Neural progenitor cell (in vitro differentiated cells): ENCODE results near the gene SLC6A4. TPM values are rescaled to one million over a fixed set of nuclear protein-coding genes. Genes with fewer than 3 reads are reported as not detected.
"Not testable (repeated sequence)": the region's sequence is repeated elsewhere in the genome, so short reads cannot be mapped to it uniquely, and the experiment has no call there.

Experiments used
- DNase-seq: peaks from one replicate; pipeline ENCODE4 v3.0.0-alpha.2; 2016; ENCODE audit warnings: low spot score
- H2AFZ ChIP-seq: fragments of 200-600 bp; sonication (generic); replicated peaks from 2 replicates; pipeline ENCODE4 v1.6.1; 2016; ENCODE audit warnings: antibody characterized with exemption
- H3F3A ChIP-seq: fragments of 200-600 bp; sonication (generic); 2 replicates; pipeline ENCODE4 v1.6.1; 2016; ENCODE audit warnings: antibody characterized with exemption, low read depth
- H3K27ac ChIP-seq: fragments of 200-600 bp; sonication (generic); 2 replicates; pipeline ENCODE4 v1.5.1; 2016; ENCODE audit warnings: mild to moderate bottlenecking
- H3K27me3 ChIP-seq: fragments of 200-600 bp; sonication (generic); 2 replicates; pipeline ENCODE4 v1.6.1; 2016; ENCODE audit warnings: mild to moderate bottlenecking, moderate library complexity
- H3K36me3 ChIP-seq: fragments of 200-600 bp; sonication (generic); 2 replicates; pipeline ENCODE4 v1.5.1; 2016
- H3K4me1 ChIP-seq: fragments of 200-600 bp; sonication (generic); 2 replicates; pipeline ENCODE4 v1.6.1; 2016; ENCODE audit warnings: mixed run types
- H3K4me2 ChIP-seq: fragments of 200-600 bp; sonication (generic); 2 replicates; pipeline ENCODE4 v1.6.1; 2016
- H3K4me3 ChIP-seq: fragments of 200-600 bp; sonication (generic); 2 replicates; pipeline ENCODE4 v1.5.1; 2016
- H3K79me2 ChIP-seq: fragments of 200-600 bp; sonication (generic); 2 replicates; pipeline ENCODE4 v1.6.1; 2016; ENCODE audit warnings: low read depth
- H3K9ac ChIP-seq: fragments of 200-600 bp; sonication (generic); 2 replicates; pipeline ENCODE4 v1.6.1; 2016
- H3K9me3 ChIP-seq: fragments of 200-600 bp; sonication (generic); 2 replicates; pipeline ENCODE4 v1.5.1; 2016; ENCODE audit warnings: low read depth
- H4K20me1 ChIP-seq: fragments of 200-600 bp; sonication (generic); 2 replicates; pipeline ENCODE4 v1.6.1; 2016; ENCODE audit warnings: low read depth
- H3K27ac Mint-ChIP-seq: 3 replicates; pipeline ENCODE4 v1.8.0; 2021; ENCODE audit warnings: mixed read lengths
- H3K27me3 Mint-ChIP-seq: 2 replicates; pipeline ENCODE4 v1.8.0; 2022; ENCODE audit warnings: low read depth, mild to moderate bottlenecking, inconsistent platforms, moderate library complexity, mixed read lengths; ENCODE audit not compliant: insufficient read depth
- H3K36me3 Mint-ChIP-seq: 3 replicates; pipeline ENCODE4 v1.8.0; 2021; ENCODE audit warnings: mixed read lengths
- H3K4me1 Mint-ChIP-seq: 3 replicates; pipeline ENCODE4 v1.8.0; 2021; ENCODE audit warnings: mixed read lengths
- H3K4me3 Mint-ChIP-seq: 3 replicates; pipeline ENCODE4 v1.8.0; 2021; ENCODE audit warnings: mild to moderate bottlenecking, moderate library complexity, mixed read lengths
- H3K9me3 Mint-ChIP-seq: 3 replicates; pipeline ENCODE4 v1.8.0; 2020; ENCODE audit warnings: mixed read lengths
- CTCF ChIP-seq: fragments of 200-600 bp; sonication (generic); IDR thresholded peaks from 2 replicates; pipeline ENCODE4 v1.5.1; 2017; ENCODE audit warnings: antibody characterized with exemption, mild to moderate bottlenecking
- EZH2 ChIP-seq: fragments of 200-600 bp; sonication (generic); IDR thresholded peaks from 2 replicates; pipeline ENCODE4 v1.6.1; 2017; ENCODE audit warnings: antibody characterized with exemption, mild to moderate bottlenecking, moderate library complexity
- EZH2phosphoT487 ChIP-seq: fragments of 200-600 bp; sonication (generic); IDR thresholded peaks from 2 replicates; pipeline ENCODE4 v1.6.1; 2017; ENCODE audit warnings: antibody characterized with exemption
- small RNA-seq: library from RNA; depleted of rRNA; stranded (forward); fragments of <200 nt; gene quantifications from one replicate; pipeline ENCODE3, GENCODE V24; 2015
- total RNA-seq: library from RNA; depleted of rRNA; stranded (reverse); fragments of >200 nt; gene quantifications from 2 replicates; pipeline ENCODE4 v1.2.3, GENCODE V29; 2015; ENCODE audit warnings: low replicate concordance

SLC6A4 gene
- total RNA-seq, 1 donor from 2014 or later, result not detected

DNA sequence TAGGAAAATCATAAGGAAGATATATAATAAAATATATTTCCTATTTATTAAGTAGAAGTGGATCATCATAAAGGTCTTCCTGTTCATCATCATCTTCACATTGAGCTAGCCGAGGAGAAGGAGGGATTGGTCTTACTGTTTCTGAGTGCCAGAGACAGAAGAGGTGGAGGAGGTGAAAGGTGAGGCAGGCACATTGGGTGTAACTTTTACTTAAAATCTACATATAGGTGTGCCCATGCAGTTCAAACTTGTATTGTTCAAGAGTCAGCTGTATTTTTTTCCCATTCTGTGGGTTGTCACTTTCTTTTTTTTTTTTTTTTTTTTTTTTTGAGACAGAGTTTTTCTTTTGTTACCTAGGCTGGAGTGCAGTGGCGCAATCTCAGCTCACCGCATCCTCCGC, 84.0 kb downstream of the SLC6A4 start:
- DNase-seq, result no peak
- Histone ChIP-seq H2AFZ (no peak overlapping the region), H3K27me3 (no peaks in the 10 kb centered on the region), H3K9me3 (no peaks in the 10 kb centered on the region), H4K20me1 (peaks cover 18% of the 10 kb centered on the region), H3F3A (no peaks in the 10 kb centered on the region), H3K9ac (no peak overlapping the region), H3K27ac (no peak overlapping the region), H3K4me2 (no peak overlapping the region), H3K79me2 (peaks cover 85% of the 10 kb centered on the region), H3K36me3 (no peaks in the 10 kb centered on the region), H3K4me1 (no peaks in the 10 kb centered on the region), H3K4me3 (no peak overlapping the region)
- Mint-ChIP-seq H3K9me3 (no peaks in the 10 kb centered on the region), H3K4me3 (no peak overlapping the region), H3K27ac (no peak overlapping the region), H3K36me3 (peaks cover 21% of the 10 kb centered on the region), H3K27me3 (no peaks in the 10 kb centered on the region), H3K4me1 (no peaks in the 10 kb centered on the region)
- no peak for TF ChIP-seq CTCF
- no peak for TF ChIP-seq EZH2phosphoT487
- TF ChIP-seq EZH2, result no peak

DNA sequence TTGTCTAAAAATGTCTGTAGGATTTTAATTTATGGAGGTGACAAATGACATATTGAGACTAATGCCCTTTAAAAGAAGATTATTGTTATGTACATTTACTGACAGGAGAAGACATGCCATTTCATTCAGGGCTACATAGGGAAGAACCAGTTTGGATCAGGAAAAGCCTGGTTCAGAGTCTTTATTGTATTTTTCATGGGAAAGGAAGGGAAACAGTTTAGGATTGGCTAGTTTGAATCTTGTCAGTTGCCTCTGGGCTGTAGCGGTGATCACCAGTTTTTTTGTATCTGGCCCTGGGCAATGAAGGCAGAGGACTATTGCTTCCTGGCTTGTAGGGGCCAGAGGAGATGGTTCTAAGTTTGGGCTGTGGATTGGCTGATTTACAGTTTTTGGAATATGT, 87.1 kb downstream of the SLC6A4 start:
- no peaks in the 10 kb centered on the region for H3K4me1 ChIP-seq
- peaks cover 82% of the 10 kb centered on the region for H3K79me2 ChIP-seq
- no peaks in the 10 kb centered on the region for H3K36me3 ChIP-seq
- H4K20me1 ChIP-seq, result peaks cover 13% of the 10 kb centered on the region
- no peak overlapping the region for H3K4me3 ChIP-seq
- DNase-seq, result no peak
- H3K27me3 ChIP-seq, result no peaks in the 10 kb centered on the region
- H3K9me3 ChIP-seq, result no peaks in the 10 kb centered on the region
- H3K9ac ChIP-seq, result no peak overlapping the region
- H3K27ac ChIP-seq, result no peak overlapping the region
- no peak for TF ChIP-seq CTCF
- no peak for TF ChIP-seq EZH2
- no peak for TF ChIP-seq EZH2phosphoT487
- no peaks in the 10 kb centered on the region for H3K4me1 Mint-ChIP-seq
- no peak overlapping the region for H2AFZ ChIP-seq
- no peaks in the 10 kb centered on the region for H3K27me3 Mint-ChIP-seq
- H3K36me3 Mint-ChIP-seq, result peaks cover 23% of the 10 kb centered on the region
- no peak overlapping the region for H3K4me3 Mint-ChIP-seq
- H3K9me3 Mint-ChIP-seq, result no peaks in the 10 kb centered on the region
- H3K27ac Mint-ChIP-seq, result no peak overlapping the region
- no peak overlapping the region for H3K4me2 ChIP-seq
- H3F3A ChIP-seq, result no peaks in the 10 kb centered on the region

- H3K4me3 Mint-ChIP-seq, H3K9ac ChIP-seq, H3F3A ChIP-seq, H3K27ac Mint-ChIP-seq, H3K36me3 ChIP-seq, H3K4me3 ChIP-seq, H3K4me1 Mint-ChIP-seq, H3K4me2 ChIP-seq, H3K27ac ChIP-seq, H3K27me3 Mint-ChIP-seq, H3K27me3 ChIP-seq, H4K20me1 ChIP-seq, H3K9me3 Mint-ChIP-seq, H3K4me1 ChIP-seq, H2AFZ ChIP-seq, DNase-seq, H3K9me3 ChIP-seq: not testable (repeated sequence)
- peaks cover 23% of the 10 kb centered on the region for H3K36me3 Mint-ChIP-seq
- peaks cover 83% of the 10 kb centered on the region for H3K79me2 ChIP-seq
Measured at GRCh38 chr17:30147860-30148259, 87.6 kb downstream of the SLC6A4 start.

Small RNA genes lying within 50 kb of the gene (small RNA-seq; reads per million reads assigned to genes)
- 160 reads per million, percentile 99 among the genes with 10 or more reads in this experiment for gene RF00154

Other genes starting within 250 kb of the SLC6A4 start
- gene NSRP1, start 118.9 kb downstream of the SLC6A4 start, total RNA-seq, result 13.1 and 14.8 TPM in 2 replicates
- gene BLMH, start 56.2 kb upstream of the SLC6A4 start, total RNA-seq, result 75.5 and 98.8 TPM in 2 replicates
- gene TMIGD1, start 98.4 kb upstream of the SLC6A4 start, total RNA-seq, result not detected in 2 replicates
- 66.1 and 70.8 TPM in 2 replicates for gene CPD, start 143.2 kb upstream of the SLC6A4 start, total RNA-seq
- gene GOSR1, start 241.7 kb upstream of the SLC6A4 start, total RNA-seq, result 38.6 and 38.9 TPM in 2 replicates